Measurements from ENCODE around the gene MYO1B. TPM values are rescaled to one million over a fixed set of nuclear protein-coding genes. Genes with fewer than 3 reads are reported as not detected.

Gene MYO1B
- total RNA-seq, 1 experiment from 2014 or later = 93.0 TPM

DNA sequence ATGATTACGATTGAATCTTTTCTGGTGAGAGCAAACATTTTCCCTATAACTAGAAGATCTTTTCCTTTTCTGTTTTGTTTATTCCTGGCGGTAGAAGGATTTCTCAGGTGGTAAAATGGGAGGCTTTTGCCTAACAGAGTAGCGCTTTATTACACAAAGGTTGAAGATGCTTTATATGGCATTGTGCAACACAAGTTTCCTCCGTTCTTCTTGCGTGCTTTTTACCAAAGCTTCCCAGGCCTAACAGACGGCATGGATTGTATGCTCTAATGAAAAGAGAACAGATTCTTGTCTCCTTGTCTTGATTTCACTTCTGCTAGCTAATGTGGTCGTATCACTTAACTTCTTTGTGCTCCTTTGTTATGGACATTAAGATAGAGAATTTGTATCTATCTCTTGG lies 43.8 kb downstream of the MYO1B start:
- no peak for DNase-seq
- TF ChIP-seq, protein P1, sequence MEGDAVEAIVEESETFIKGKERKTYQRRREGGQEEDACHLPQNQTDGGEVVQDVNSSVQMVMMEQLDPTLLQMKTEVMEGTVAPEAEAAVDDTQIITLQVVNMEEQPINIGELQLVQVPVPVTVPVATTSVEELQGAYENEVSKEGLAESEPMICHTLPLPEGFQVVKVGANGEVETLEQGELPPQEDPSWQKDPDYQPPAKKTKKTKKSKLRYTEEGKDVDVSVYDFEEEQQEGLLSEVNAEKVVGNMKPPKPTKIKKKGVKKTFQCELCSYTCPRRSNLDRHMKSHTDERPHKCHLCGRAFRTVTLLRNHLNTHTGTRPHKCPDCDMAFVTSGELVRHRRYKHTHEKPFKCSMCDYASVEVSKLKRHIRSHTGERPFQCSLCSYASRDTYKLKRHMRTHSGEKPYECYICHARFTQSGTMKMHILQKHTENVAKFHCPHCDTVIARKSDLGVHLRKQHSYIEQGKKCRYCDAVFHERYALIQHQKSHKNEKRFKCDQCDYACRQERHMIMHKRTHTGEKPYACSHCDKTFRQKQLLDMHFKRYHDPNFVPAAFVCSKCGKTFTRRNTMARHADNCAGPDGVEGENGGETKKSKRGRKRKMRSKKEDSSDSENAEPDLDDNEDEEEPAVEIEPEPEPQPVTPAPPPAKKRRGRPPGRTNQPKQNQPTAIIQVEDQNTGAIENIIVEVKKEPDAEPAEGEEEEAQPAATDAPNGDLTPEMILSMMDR (conservative IDR thresholded peaks at IDR 0.05; ENCODE audit: low read depth, low read length) = no peak
- TF ChIP-seq EZH2phosphoT487 (IDR thresholded peaks at IDR 0.05; ENCODE audit: borderline replicate concordance, low read length) = no peak
- TF ChIP-seq EZH2 (IDR thresholded peaks at IDR 0.05; ENCODE audit: low read length, unreplicated experiment) = no peak
- POLR2A ChIA-PET (ENCODE audit: unreplicated experiment) = no interaction called here
- CTCF ChIA-PET = no interaction called here
- H3K9me3 ChIP-seq (ENCODE audit: low read length) = no peaks in the 10 kb centered on the region
- intact Hi-C loops (cut with micrococcal nuclease) = no loop called here
- no peaks in the 10 kb centered on the region for H3K9me2 ChIP-seq (replicated peaks; ENCODE audit: low read length)
- no peak overlapping the region for H3K27ac ChIP-seq (ENCODE audit: low read length)
- no peak overlapping the region for H3K4me2 ChIP-seq (ENCODE audit: low read length)
- H3K79me2 ChIP-seq (ENCODE audit: low read length) = peaks cover 90% of the 10 kb centered on the region
- no peak overlapping the region for H3K4me3 ChIP-seq (ENCODE audit: low read length)
- ATAC-seq = no peak
- H3K27me3 ChIP-seq (ENCODE audit: low read length) = no peaks in the 10 kb centered on the region
- H4K20me1 ChIP-seq (ENCODE audit: low read length) = no peaks in the 10 kb centered on the region
- H3K36me3 ChIP-seq (ENCODE audit: low read depth, low read length) = no peaks in the 10 kb centered on the region
- H3K4me1 ChIP-seq (ENCODE audit: insufficient read depth, low read length) = no peaks in the 10 kb centered on the region
- H3K9ac ChIP-seq (ENCODE audit: low read length) = no peak overlapping the region
- BruUV-seq (replicated peaks) = no TSS peak
- H2AFZ ChIP-seq (ENCODE audit: low read length) = no peak overlapping the region
- H3F3A ChIP-seq (ENCODE audit: low read length, unreplicated experiment) = no peaks in the 10 kb centered on the region

DNA sequence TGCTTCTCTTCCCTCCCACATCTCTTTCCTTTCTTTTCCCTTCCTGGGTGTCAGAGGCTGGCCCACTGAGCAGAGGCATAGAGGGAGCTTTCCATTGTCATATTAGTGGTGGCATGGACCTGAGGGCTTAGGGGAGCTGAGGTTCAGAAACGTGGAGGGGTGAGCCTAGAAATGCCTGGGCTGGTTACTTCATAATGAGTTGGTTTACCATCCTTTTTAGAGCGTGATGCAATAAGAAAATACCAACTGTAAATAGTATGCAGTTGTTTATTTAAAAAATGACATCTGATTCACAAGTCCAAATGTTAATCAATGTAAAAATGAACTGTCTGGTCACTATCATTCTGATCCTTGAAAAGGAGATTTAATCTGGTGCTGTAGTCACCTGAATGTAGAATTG lies 46.3 kb downstream of the MYO1B start:
- intact Hi-C loops (cut with micrococcal nuclease) = no loop called here
- Histone ChIP-seq H3F3A (ENCODE audit: low read length, unreplicated experiment) (no peaks in the 10 kb centered on the region), H2AFZ (ENCODE audit: low read length) (no peak overlapping the region), H3K9me2 (replicated peaks; ENCODE audit: low read length) (no peaks in the 10 kb centered on the region), H3K9ac (ENCODE audit: low read length) (no peak overlapping the region), H3K36me3 (ENCODE audit: low read depth, low read length) (no peaks in the 10 kb centered on the region; the same call in 1 of the 2 replicates), H4K20me1 (ENCODE audit: low read length) (no peaks in the 10 kb centered on the region), H3K79me2 (ENCODE audit: low read length) (peaks cover 81% of the 10 kb centered on the region), H3K4me3 (ENCODE audit: low read length) (no peak overlapping the region), H3K27ac (ENCODE audit: low read length) (no peak overlapping the region), H3K4me2 (ENCODE audit: low read length) (no peak overlapping the region), H3K4me1 (ENCODE audit: insufficient read depth, low read length) (no peaks in the 10 kb centered on the region), H3K27me3 (ENCODE audit: low read length) (no peaks in the 10 kb centered on the region), H3K9me3 (ENCODE audit: low read length) (no peaks in the 10 kb centered on the region)
- CTCF ChIA-PET = no interaction called here
- no peak for DNase-seq
- no peak for TF ChIP-seq EZH2 (IDR thresholded peaks at IDR 0.05; ENCODE audit: low read length, unreplicated experiment)
- TF ChIP-seq, protein P1 (conservative IDR thresholded peaks at IDR 0.05; ENCODE audit: low read depth, low read length) = no peak
- POLR2A ChIA-PET (ENCODE audit: unreplicated experiment) = no interaction called here
- BruUV-seq (replicated peaks) = no TSS peak
- ATAC-seq = no peak

GRCh38 chr2:191292869-191293268 lies 47.7 kb downstream of the MYO1B start:
- H3K36me3 ChIP-seq (ENCODE audit: low read depth, low read length) = peaks cover 6% of the 10 kb centered on the region; the same call in 1 of the 2 replicates
- H3K9me3 ChIP-seq (ENCODE audit: low read length) = no peaks in the 10 kb centered on the region
- TF ChIP-seq, protein P1 (conservative IDR thresholded peaks at IDR 0.05; ENCODE audit: low read depth, low read length) = no peak
- TF ChIP-seq EZH2phosphoT487 (IDR thresholded peaks at IDR 0.05; ENCODE audit: borderline replicate concordance, low read length) (no peak), EZH2 (IDR thresholded peaks at IDR 0.05; ENCODE audit: low read length, unreplicated experiment) (no peak)
- no peaks in the 10 kb centered on the region for H3K4me1 ChIP-seq (ENCODE audit: insufficient read depth, low read length)
- no peak overlapping the region for H3K4me2 ChIP-seq (ENCODE audit: low read length)
- peaks cover 79% of the 10 kb centered on the region for H3K79me2 ChIP-seq (ENCODE audit: low read length)
- H3K27me3 ChIP-seq (ENCODE audit: low read length) = no peaks in the 10 kb centered on the region
- no peak overlapping the region for H3K4me3 ChIP-seq (ENCODE audit: low read length)
- no peak for DNase-seq
- no peak overlapping the region for H3K27ac ChIP-seq (ENCODE audit: low read length)
- intact Hi-C loops (cut with micrococcal nuclease) = no loop called here
- no peak overlapping the region for H2AFZ ChIP-seq (ENCODE audit: low read length)
- POLR2A ChIA-PET (ENCODE audit: unreplicated experiment) = no interaction called here
- no TSS peak for BruUV-seq (replicated peaks)
- no peak overlapping the region for H3K9ac ChIP-seq (ENCODE audit: low read length)
- no peak for ATAC-seq
- no peaks in the 10 kb centered on the region for H3F3A ChIP-seq (ENCODE audit: low read length, unreplicated experiment)
- CTCF ChIA-PET = no interaction called here
- no peaks in the 10 kb centered on the region for H3K9me2 ChIP-seq (replicated peaks; ENCODE audit: low read length)
- H4K20me1 ChIP-seq (ENCODE audit: low read length) = no peaks in the 10 kb centered on the region

Data from PC-3 (cell line).